ENCODE measurements around the gene ACOT13.

DNA sequence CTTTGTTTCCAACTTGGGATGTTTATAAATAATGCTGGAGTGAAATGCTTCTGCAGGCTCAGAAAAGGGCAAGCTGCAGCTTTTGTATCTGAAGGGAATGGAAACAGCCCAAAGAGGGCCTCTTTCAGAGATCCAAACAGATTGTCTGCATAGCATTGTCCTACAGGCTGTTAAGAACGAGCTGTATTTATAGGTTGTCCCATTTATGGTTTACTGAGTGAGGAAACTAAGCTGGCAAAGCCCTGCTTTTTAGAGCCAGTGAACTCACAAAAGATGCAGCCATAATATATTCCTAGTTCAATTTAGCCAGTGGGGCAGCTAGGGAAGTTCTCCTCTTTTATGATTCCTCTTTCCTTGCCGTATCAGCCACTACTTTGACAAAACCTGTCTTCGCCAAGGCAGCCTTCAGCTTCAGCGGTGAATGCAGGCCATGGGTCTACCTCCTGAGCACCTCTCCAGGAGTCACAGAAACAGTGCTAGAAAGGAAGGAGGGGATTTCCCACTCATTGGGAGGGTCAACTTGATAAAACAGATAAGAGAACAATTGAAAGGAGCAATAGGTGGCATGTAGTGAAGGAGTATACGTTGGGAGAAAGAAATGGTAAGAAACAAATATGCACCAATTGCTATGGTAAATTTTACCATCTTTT, 35.9 kb upstream of the ACOT13 start:
- TF ChIP-seq CTCF (IDR thresholded peaks at IDR 0.05; ENCODE audit: low read depth, low read length) (no peak), EZH2phosphoT487 (IDR thresholded peaks at IDR 0.05; ENCODE audit: low read depth) (no peak)
